ENCODE measurements around the gene LAS1L. TPM values are rescaled to one million over a fixed set of nuclear protein-coding genes. Genes with fewer than 3 reads are reported as not detected.

Gene LAS1L
- total RNA-seq, 1 donor from 2014 or later = 17.9 TPM

DNA sequence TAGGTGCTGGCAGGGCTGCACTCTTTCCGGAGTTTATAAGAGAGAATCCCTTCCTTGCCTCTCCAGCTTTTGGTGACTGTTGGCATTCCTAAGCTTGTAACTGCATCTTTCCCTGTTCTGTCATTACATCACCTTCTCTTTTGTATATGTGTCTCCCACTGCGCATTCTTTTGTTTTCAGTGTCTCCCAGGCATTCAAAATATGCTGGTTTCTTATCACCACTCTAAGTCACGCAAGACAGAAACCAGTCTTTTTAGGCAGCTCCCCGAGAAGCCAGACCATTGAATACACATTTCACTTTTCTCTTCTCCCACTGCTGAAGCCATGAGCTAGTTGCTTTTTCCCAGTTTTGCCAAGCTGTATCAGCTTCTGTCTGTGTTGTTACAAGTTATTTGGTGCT, 71.0 kb downstream of the LAS1L start:
- intact Hi-C loops (cut with DNase I) = no loop called here
- no peaks in the 10 kb centered on the region for H3K9me3 ChIP-seq
- no peaks in the 10 kb centered on the region for H3K4me1 ChIP-seq
- DNase-seq (ENCODE audit: extremely low spot score in 2 of 2) = no peak
- no peak overlapping the region for H3K4me3 ChIP-seq
- no peaks in the 10 kb centered on the region for H3K36me3 ChIP-seq
- TF ChIP-seq POLR2AphosphoS5 (IDR thresholded peaks at IDR 0.05; ENCODE audit: insufficient read depth in 1 of 2, low read depth in 1 of 2) = no peak
- TF ChIP-seq, protein P1, sequence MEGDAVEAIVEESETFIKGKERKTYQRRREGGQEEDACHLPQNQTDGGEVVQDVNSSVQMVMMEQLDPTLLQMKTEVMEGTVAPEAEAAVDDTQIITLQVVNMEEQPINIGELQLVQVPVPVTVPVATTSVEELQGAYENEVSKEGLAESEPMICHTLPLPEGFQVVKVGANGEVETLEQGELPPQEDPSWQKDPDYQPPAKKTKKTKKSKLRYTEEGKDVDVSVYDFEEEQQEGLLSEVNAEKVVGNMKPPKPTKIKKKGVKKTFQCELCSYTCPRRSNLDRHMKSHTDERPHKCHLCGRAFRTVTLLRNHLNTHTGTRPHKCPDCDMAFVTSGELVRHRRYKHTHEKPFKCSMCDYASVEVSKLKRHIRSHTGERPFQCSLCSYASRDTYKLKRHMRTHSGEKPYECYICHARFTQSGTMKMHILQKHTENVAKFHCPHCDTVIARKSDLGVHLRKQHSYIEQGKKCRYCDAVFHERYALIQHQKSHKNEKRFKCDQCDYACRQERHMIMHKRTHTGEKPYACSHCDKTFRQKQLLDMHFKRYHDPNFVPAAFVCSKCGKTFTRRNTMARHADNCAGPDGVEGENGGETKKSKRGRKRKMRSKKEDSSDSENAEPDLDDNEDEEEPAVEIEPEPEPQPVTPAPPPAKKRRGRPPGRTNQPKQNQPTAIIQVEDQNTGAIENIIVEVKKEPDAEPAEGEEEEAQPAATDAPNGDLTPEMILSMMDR (IDR thresholded peaks at IDR 0.05) = no peak
- no peak for TF ChIP-seq POLR2A (IDR thresholded peaks at IDR 0.05)
- no peak overlapping the region for H3K27ac ChIP-seq
- H3K27me3 ChIP-seq = no peaks in the 10 kb centered on the region

Other genes starting within 250 kb of the LAS1L start
- 192 TPM for gene MSN, start 132.9 kb upstream of the LAS1L start, total RNA-seq

Measured in vagina (tissue), 2 donors.